ENCODE measurements around the gene FBXO3. TPM values are rescaled to one million over a fixed set of nuclear protein-coding genes. Genes with fewer than 3 reads are reported as not detected.

Gene FBXO3
- total and polyA plus RNA-seq, 2 of the 8 experiments (the other 6 are each of a cell fraction or from before 2014, with no cell fraction given) = 15.9 to 25.7 TPM

DNA sequence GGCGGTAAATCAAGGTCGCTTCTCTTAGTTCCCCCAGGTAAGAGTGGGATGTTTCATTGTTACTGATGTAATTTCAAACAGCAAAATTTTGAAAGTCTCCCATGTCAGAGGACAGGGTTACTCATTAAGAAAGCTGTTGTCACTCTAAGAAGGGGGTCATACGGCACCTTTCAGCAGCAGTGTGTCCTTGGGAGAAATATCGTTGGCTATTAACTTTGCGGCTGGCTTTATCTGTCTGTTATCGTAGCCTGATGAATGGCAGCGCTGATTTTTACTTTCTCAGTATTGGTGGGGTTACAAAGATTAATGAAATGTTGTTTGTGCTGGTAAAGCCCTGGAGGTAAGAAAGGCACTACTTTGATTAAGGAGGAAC, 27.5 kb upstream of the FBXO3 start:
- no peak overlapping the region for H4K91ac ChIP-seq (replicated peaks; ENCODE audit: insufficient read length, low read length)
- no peak overlapping the region for H2AK5ac ChIP-seq (ENCODE audit: low read depth, low read length)
- peak overlapping the region; percentile 99 for H2AFZ ChIP-seq (ENCODE audit: low read length)
- CTCF ChIA-PET (ENCODE audit: partially characterized antibody) = interaction anchor here (0.8 to 1.8 kb wide), 6 partner anchors 25 to 186 kb away, joined by 3 to 16 read pairs (median 4); no protein-coding TSS in a partner anchor
- no peaks in the 10 kb centered on the region for H3K79me2 ChIP-seq (ENCODE audit: control insufficient read depth in 1 of 2, insufficient read depth in 2 of 2, low read length in 2 of 2)
- no peak overlapping the region for H2BK15ac ChIP-seq (ENCODE audit: low read length)
- H4K8ac ChIP-seq (ENCODE audit: extremely low read depth, insufficient read depth, low read length) = no peak overlapping the region
- H2BK20ac ChIP-seq (ENCODE audit: low read length) = no peak overlapping the region
- H3K4me1 ChIP-seq (replicated peaks in 1 of 4; ENCODE audit: control insufficient read depth in 3 of 4, insufficient read depth in 4 of 4, low read length in 3 of 4) = no peaks in the 10 kb centered on the region; a peak in 2 of 7 replicates
- no peaks in the 10 kb centered on the region for H3K79me1 ChIP-seq (ENCODE audit: low read depth, low read length)
- no peaks in the 10 kb centered on the region for H3K9me3 ChIP-seq (ENCODE audit: insufficient read depth in 2 of 2, low read depth in 1 of 2, low read length in 1 of 2)
- POLR2A ChIA-PET (ENCODE audit: partially characterized antibody) = interaction anchor here (1.0 kb wide), 1 partner anchor 24 kb away, joined by 4 read pairs; no protein-coding TSS in a partner anchor
- no peak overlapping the region for H3K14ac ChIP-seq (ENCODE audit: insufficient read length)
- no peak for DNase-seq (ENCODE audit: low read depth in 1 of 2, low spot score in 2 of 2)
- WGBS, 2 experiments (ENCODE audit: extremely low coverage in 1 of 2, insufficient coverage in 1 of 2, insufficient read length in 1 of 2, insufficient replicate concordance in 2 of 2, low coverage in 1 of 2, low lambda C conversion rate in 2 of 2, missing lambda C conversion rate in 1 of 2) = 51% methylated on average over 7 of the region's 7 CpGs; no CpG with 5 or more reads in 1 of the 2 experiments
- H3K4me3 ChIP-seq (ENCODE audit: extremely low read depth in 1 of 4, insufficient read depth in 2 of 4, low read depth in 3 of 4, low read length in 4 of 4) = peak overlapping the region; percentile 60 to 71 (median 68); a peak in 6 of 8 replicates
- no peaks in the 10 kb centered on the region for H3K36me3 ChIP-seq (ENCODE audit: control insufficient read depth in 2 of 4, insufficient read depth in 4 of 4, low read length in 3 of 4)
- H2BK12ac ChIP-seq (ENCODE audit: low read depth, low read length) = no peak overlapping the region
- no peak overlapping the region for H3K23ac ChIP-seq (ENCODE audit: insufficient read length)
- no peak overlapping the region for H2BK5ac ChIP-seq (ENCODE audit: low read depth, low read length)
- H4K5ac ChIP-seq (ENCODE audit: insufficient read length, low read depth, low read length) = no peak overlapping the region
- H2BK120ac ChIP-seq (replicated peaks; ENCODE audit: low read depth, low read length) = no peak overlapping the region
- H4K20me1 ChIP-seq (replicated peaks in 1 of 2; ENCODE audit: control insufficient read depth in 1 of 2, insufficient read depth in 2 of 2, low read length in 2 of 2) = no peaks in the 10 kb centered on the region
- no peak overlapping the region for H3K4ac ChIP-seq (replicated peaks; ENCODE audit: insufficient read length, low read depth, low read length)
- no peak overlapping the region for H3K27ac ChIP-seq (ENCODE audit: low read depth, low read length)
- TF ChIP-seq EZH2 (IDR thresholded peaks at IDR 0.05; ENCODE audit: low read depth, low read length, severe bottlenecking) (peak; percentile 13), SP1 (IDR thresholded peaks at IDR 0.05; ENCODE audit: low read depth, low read length) (no peak)
- no peak overlapping the region for H3K56ac ChIP-seq (replicated peaks; ENCODE audit: insufficient read length, low read depth, low read length)
- peak overlapping the region in 1 of 4 experiments; percentile 49; a peak in 1 of 7 replicates for H3K9ac ChIP-seq (replicated peaks in 1 of 4; ENCODE audit: extremely low read depth in 1 of 4, low read depth in 3 of 4, low read length in 3 of 4)
- no peak for FAIRE-seq
- H3K27me3 ChIP-seq (replicated peaks in 1 of 4; ENCODE audit: control insufficient read depth in 3 of 4, extremely low read depth in 1 of 4, insufficient read depth in 3 of 4, low read length in 3 of 4) = peaks cover 0 to 4% (median 2%) of the 10 kb centered on the region in 4 experiments; a peak in 3 of 7 replicates
- H3K4me2 ChIP-seq (ENCODE audit: insufficient read depth in 1 of 2, low read depth in 2 of 2, low read length in 2 of 2) = peak overlapping the region; percentile 94 to 99
- peaks cover 6% of the 10 kb centered on the region; the same call in 1 of the 2 replicates for H3K23me2 ChIP-seq (ENCODE audit: low read depth, low read length)
- no peak overlapping the region for H3K18ac ChIP-seq (ENCODE audit: extremely low read depth, low read length)

Measured in H1 (cell line).